ENCODE data around the gene TMEM220.
"Not testable (repeated sequence)": the region's sequence is repeated elsewhere in the genome, so short reads cannot be mapped to it uniquely, and the experiment has no call there.

TMEM220 gene

DNA sequence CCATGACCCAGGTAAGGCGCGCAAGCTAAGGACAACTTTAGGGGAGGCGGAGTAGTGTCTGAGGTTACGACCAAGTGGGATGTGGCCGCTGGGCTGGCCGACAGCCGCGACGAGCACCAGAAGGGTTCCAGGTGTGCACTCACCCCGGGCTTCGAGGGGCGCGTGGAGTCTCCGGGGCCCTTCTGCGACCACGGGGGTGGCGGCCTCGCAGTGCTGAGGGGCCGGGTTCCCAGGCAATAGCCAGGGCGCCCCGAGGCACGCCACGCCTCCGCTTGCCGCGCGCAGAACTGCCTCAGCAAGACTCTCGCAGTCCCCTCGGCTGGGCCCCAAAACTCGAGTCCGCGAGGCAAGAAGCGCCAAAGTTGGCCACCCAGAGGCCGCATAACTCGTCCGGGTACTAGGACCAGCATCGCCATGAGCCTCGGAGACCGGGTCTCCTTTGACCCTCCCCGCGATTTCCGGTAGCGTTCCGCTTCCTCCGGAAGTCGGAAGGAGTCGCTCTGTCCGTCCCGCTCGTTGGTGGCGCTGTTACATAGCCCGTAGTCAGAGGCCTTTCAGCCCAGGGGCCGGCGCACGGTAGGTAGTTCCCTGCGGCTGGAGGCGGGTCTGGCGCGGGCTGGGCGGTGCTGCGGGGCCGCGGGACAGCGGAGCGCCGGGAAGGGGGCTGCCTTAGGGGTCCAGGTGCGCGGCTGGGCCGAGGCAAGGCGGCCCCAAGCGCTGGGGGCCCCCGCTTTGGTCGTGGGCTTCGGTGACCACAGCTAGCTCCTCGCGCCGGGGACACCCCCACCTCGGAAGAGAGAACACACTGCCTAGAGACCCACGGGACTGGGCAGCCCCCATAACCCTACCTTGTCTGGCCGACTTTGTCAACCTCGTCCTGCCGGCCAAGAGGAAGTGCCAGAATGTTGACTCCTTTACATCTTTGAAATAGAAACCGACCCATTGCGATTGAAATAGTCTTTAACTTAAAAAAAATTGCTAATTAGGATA lies 32.4 kb downstream of the TMEM220 start, which contains the start of the genes ADPRM and SCO1:
Gene ADPRM, plus strand, starts transcription at position 503 of the 990 bp plus-strand sequence. CDS start 7,333 bp downstream, outside the sequence.
Gene SCO1, minus strand, starts transcription at position 442 of the 990 bp plus-strand sequence. Its CDS starts 26 bp downstream, at position 416.
- peak within 1 kb of the TSS; percentile 89 for H3K4me3 ChIP-seq (ENCODE audit: low read depth, low read length)
- TF ChIP-seq, protein P1, sequence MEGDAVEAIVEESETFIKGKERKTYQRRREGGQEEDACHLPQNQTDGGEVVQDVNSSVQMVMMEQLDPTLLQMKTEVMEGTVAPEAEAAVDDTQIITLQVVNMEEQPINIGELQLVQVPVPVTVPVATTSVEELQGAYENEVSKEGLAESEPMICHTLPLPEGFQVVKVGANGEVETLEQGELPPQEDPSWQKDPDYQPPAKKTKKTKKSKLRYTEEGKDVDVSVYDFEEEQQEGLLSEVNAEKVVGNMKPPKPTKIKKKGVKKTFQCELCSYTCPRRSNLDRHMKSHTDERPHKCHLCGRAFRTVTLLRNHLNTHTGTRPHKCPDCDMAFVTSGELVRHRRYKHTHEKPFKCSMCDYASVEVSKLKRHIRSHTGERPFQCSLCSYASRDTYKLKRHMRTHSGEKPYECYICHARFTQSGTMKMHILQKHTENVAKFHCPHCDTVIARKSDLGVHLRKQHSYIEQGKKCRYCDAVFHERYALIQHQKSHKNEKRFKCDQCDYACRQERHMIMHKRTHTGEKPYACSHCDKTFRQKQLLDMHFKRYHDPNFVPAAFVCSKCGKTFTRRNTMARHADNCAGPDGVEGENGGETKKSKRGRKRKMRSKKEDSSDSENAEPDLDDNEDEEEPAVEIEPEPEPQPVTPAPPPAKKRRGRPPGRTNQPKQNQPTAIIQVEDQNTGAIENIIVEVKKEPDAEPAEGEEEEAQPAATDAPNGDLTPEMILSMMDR (conservative IDR thresholded peaks at IDR 0.05; ENCODE audit: low read depth, low read length): peak; percentile 58
- DNase-seq (ENCODE audit: low read depth): peak; percentile 94

DNA sequence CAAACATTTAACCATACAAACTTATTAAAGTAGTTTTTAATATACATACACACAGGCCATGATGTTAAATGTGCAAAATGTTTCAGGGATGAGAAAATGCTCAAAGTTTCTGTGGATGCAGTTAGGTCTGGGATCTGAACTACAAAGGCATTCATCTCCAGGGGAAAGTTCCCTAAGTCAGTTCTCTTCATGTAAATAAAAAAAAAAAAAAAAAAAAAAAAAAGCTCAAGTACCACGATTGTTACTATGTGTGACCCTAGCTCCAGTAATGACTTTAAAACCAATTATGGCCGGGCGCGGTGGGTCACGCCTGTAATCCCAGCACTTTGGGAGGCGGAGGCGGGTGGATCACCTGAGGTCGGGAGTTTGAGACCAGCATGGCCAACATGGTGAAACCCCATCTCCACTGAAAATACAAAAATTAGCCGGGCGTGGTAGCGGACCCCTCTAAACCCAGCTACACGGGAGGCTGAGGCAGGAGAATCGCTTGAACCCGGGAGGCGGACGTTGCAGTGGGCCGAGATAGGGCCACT lies 33.9 kb downstream of the TMEM220 start:
- H3K4me3 ChIP-seq (ENCODE audit: low read depth, low read length): peak overlapping the region; percentile 89

DNA sequence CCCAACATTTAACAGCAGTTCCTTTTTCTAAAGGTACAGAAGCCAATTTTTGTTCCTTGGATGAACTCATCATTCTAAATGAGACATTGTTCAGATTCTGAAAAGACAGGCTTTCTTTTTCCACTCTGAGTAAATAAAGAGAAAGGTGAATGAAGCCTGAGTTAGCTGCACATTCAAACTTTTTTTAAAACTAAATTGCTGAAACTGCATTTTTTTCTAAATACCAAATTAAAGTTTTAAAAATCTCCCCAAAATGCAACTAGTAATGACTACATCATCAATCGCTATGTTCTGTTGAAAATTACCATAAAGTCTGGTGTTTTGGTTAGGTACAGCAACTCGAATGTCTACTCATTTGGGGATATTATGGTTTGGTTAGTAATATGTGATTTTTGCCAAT lies 42.3 kb downstream of the TMEM220 start:
- TF ChIP-seq, protein P1 (conservative IDR thresholded peaks at IDR 0.05; ENCODE audit: low read depth, low read length): no peak
- no peak overlapping the region for H3K4me3 ChIP-seq (ENCODE audit: low read depth, low read length)
- DNase-seq (ENCODE audit: low read depth): no peak

More for the DNA sequence above, 33.9 kb downstream of the TMEM220 start:
- not testable (repeated sequence) for DNase-seq (ENCODE audit: low read depth)

DNA sequence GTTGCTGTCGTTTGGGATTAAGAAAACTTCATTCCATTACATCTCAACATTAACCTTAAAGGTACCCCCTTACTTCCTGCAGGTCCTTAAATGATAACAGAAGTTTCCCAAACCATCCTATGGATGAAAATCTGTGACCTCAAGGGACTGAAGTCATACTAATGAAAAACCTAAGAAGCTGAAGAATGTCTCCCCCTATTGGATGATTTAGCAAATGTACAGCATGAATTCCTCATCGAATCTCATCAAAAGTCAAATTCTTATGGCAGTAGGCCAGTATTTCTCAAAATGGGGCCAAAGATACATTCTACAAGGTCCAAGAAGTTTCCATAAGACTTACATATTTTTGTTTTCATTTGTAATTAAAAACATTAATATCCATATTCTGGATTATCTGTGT lies 46.0 kb downstream of the TMEM220 start:
- H3K4me3 ChIP-seq (ENCODE audit: low read depth, low read length): no peak overlapping the region
- DNase-seq (ENCODE audit: low read depth): peak; percentile 64
- TF ChIP-seq, protein P1 (conservative IDR thresholded peaks at IDR 0.05; ENCODE audit: low read depth, low read length): peak; percentile 57

DNA sequence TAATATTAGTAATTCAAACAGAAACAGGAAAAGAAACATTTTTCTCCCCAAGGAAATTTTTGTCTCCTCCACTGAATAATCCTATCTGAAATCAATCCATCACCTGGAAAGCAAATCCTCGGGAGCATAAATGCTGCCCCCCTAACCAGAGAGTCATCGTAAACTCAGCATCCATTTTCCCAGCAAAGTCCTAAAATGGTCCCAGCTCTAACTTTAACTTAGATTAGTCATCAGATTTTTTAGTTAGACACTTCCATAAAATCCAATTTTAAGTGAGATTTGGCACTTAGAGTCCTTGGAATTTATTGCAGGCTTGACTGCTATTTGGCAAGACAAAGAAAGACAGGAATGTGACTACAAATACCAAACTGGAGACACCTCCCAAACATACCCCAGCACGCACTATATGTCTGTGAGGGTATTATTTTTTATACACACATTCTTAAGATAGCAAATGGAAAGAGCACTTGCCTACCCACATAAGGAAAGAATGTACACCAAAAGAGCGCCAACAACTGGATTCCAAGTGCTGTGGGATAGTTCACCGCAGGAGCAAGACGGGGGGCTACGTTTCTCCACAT lies 47.9 kb downstream of the TMEM220 start:
- DNase-seq (ENCODE audit: low read depth): peak; percentile 47
- TF ChIP-seq, protein P1 (conservative IDR thresholded peaks at IDR 0.05; ENCODE audit: low read depth, low read length): no peak

DNA sequence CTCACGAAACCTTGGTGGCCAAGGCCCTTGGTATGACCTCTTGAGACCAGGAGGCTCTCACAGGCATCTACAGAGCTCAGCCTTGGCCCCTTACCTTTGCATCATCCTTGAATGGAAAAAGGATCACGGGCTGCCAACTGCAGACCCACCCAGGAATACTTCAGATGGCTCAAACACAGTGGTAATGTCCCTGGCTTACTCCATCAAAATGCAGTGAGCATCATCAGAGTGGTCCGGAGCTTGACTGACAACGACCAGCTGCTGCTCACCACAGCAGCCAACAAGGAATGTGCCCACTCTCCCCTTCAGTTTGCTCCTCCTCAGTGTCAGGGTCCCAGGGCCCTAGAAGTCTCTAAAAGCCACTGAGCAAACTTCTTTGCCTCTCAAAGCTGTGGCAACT lies 55.1 kb downstream of the TMEM220 start:
- DNase-seq (ENCODE audit: low read depth): no peak
- TF ChIP-seq, protein P1 (conservative IDR thresholded peaks at IDR 0.05; ENCODE audit: low read depth, low read length): no peak
- H3K4me3 ChIP-seq (ENCODE audit: low read depth, low read length): no peak overlapping the region

More for the DNA sequence above, 47.9 kb downstream of the TMEM220 start:
- no peak overlapping the region for H3K4me3 ChIP-seq (ENCODE audit: low read depth, low read length)

DNA sequence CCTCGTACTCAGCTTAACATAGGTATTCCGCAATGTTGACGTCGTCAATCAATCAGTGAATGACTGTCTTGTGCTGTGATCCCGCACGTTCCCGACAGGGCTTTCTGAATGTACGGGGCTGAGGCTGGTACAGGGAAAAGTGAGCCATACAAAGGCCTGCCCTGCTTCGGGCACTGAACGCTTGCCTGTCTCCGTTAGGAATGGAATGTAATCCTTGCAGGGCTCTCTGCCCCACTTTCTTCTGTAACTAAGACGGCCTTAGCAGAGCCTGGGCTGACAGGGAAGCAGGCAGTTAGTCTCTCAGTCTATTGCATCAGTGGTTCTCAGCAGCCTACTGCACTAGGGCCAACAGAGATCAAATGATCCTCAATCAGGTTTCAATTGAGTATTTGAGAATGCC lies 56.5 kb downstream of the TMEM220 start:
- TF ChIP-seq, protein P1 (conservative IDR thresholded peaks at IDR 0.05; ENCODE audit: low read depth, low read length): no peak
- no peak for DNase-seq (ENCODE audit: low read depth)
- no peak overlapping the region for H3K4me3 ChIP-seq (ENCODE audit: low read depth, low read length)

All from choroid plexus epithelial cell (primary cell).